Prostate gland (tissue), 2 donors: ENCODE measurements around the gene MPP3.

Experiments used
- POLR2A ChIP-seq: fragments of 450-650 bp; IDR thresholded peaks from one replicate; pipeline ENCODE4 v1.6.1; 2016; ENCODE audit warnings: antibody characterized with exemption, mild to moderate bottlenecking
- POLR2AphosphoS5 ChIP-seq: sonication (generic); formaldehyde crosslinking; IDR thresholded peaks from one replicate; pipeline ENCODE4 v1.6.1; 2017; ENCODE audit warnings: antibody characterized with exemption
- TF ChIP-seq, protein P1 (sequence below), 4 experiments: fragments of 200-600 bp in 2 of 4; fragments of 450-650 bp in 2 of 4; sonication (generic) in 2 of 4; IDR thresholded peaks; 1 replicate in 3 of 4; 2 replicates in 1 of 4; pipeline ENCODE4 v1.5.1; 2016 to 2019; ENCODE audit warnings: antibody characterized with exemption in 4 of 4, mild to moderate bottlenecking in 2 of 4, moderate library complexity in 2 of 4

DNA sequence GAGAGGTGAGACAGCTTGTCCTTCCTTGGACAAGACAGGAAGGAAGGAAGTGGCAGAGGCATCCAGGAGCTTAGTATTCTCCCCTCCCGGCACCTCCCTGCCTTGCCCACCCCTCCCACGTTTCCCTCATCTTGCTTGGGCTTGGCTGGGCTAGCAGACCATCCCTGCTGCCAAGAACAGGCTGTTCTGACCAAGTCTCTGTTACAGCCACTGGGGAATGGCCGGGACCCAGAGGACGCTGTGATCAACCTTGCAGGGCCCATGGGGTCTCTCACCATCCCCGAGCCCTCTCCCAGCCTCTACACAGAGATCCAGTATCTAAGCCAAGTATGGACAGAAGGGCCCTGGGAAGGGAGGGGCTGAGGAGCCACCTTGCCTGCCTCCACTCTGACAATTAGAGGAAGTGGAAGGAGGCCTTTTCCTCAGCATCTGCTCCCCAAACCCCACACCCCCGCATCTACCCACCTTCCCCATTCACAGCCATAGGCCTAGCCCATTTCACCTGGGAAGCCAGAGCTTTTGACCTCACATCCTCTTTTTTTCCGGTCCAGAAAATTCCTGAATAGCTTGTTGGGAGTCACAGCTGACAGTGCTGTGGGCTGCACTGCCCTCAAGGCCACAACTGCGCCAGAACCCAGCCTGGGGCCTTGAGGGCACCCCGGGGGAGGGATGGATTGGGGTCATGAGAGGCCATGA is 28.1 kb upstream of the MPP3 start:
- TF ChIP-seq, protein P1, sequence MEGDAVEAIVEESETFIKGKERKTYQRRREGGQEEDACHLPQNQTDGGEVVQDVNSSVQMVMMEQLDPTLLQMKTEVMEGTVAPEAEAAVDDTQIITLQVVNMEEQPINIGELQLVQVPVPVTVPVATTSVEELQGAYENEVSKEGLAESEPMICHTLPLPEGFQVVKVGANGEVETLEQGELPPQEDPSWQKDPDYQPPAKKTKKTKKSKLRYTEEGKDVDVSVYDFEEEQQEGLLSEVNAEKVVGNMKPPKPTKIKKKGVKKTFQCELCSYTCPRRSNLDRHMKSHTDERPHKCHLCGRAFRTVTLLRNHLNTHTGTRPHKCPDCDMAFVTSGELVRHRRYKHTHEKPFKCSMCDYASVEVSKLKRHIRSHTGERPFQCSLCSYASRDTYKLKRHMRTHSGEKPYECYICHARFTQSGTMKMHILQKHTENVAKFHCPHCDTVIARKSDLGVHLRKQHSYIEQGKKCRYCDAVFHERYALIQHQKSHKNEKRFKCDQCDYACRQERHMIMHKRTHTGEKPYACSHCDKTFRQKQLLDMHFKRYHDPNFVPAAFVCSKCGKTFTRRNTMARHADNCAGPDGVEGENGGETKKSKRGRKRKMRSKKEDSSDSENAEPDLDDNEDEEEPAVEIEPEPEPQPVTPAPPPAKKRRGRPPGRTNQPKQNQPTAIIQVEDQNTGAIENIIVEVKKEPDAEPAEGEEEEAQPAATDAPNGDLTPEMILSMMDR (IDR thresholded peaks at IDR 0.05) = no peak
- TF ChIP-seq POLR2A (no peak), POLR2AphosphoS5 (peak; percentile 60)
